Measurements from ENCODE around the gene ACADS.

ACADS gene

GRCh38 chr12:120702637-120703036 lies 23.0 kb upstream of the ACADS start:
- no peak for DNase-seq (ENCODE audit: low spot score)

GRCh38 chr12:120703311-120703942 lies 22.2 kb upstream of the ACADS start:
- no peak for DNase-seq (ENCODE audit: low spot score)

GRCh38 chr12:120705618-120706017 lies 20.0 kb upstream of the ACADS start:
- no peak for DNase-seq (ENCODE audit: low spot score)

- DNase-seq (ENCODE audit: low spot score), result no peak
Measured at GRCh38 chr12:120706029-120706428, 19.6 kb upstream of the ACADS start.

- DNase-seq (ENCODE audit: low spot score), result no peak
Measured at GRCh38 chr12:120708651-120709050, 17.0 kb upstream of the ACADS start.

GRCh38 chr12:120710031-120710804 lies 15.4 kb upstream of the ACADS start, which contains the start of gene UNC119B:
TSS of gene UNC119B (plus strand) at chr12:120710458. CDS start at chr12:120710475, 17 bp downstream.
- peak; percentile 69 for DNase-seq (ENCODE audit: low spot score)

- DNase-seq (ENCODE audit: low spot score), result no peak
Measured at GRCh38 chr12:120710805-120711296, 14.8 kb upstream of the ACADS start.

- no peak for DNase-seq (ENCODE audit: low spot score)
Measured at GRCh38 chr12:120711411-120711810, 14.2 kb upstream of the ACADS start.

- DNase-seq (ENCODE audit: low spot score), result no peak
Measured at GRCh38 chr12:120712610-120713009, 13.0 kb upstream of the ACADS start.

- peak; percentile 90 for DNase-seq (ENCODE audit: low spot score)
Measured at GRCh38 chr12:120713861-120714482, 11.7 kb upstream of the ACADS start.

- DNase-seq (ENCODE audit: low spot score), result no peak
Measured at GRCh38 chr12:120718055-120718454, 7.6 kb upstream of the ACADS start.

GRCh38 chr12:120719072-120719471 lies 6.6 kb upstream of the ACADS start:
- DNase-seq (ENCODE audit: low spot score), result peak; percentile 55

- DNase-seq (ENCODE audit: low spot score), result peak; percentile 83
Measured at GRCh38 chr12:120719496-120720233, 6.0 kb upstream of the ACADS start.

- DNase-seq (ENCODE audit: low spot score), result peak; percentile 93
Measured at GRCh38 chr12:120720234-120720986, 5.2 kb upstream of the ACADS start.

- DNase-seq (ENCODE audit: low spot score), result peak; percentile 13
Measured at GRCh38 chr12:120720987-120721801, 4.4 kb upstream of the ACADS start.

GRCh38 chr12:120721866-120722265 lies 3.8 kb upstream of the ACADS start:
- DNase-seq (ENCODE audit: low spot score), result peak; percentile 23

GRCh38 chr12:120722784-120723183 lies 2.8 kb upstream of the ACADS start:
- no peak for DNase-seq (ENCODE audit: low spot score)

GRCh38 chr12:120724720-120725119 lies 906 bp upstream of the ACADS start:
- no peak for DNase-seq (ENCODE audit: low spot score)

- DNase-seq (ENCODE audit: low spot score), result no peak
Measured at GRCh38 chr12:120725151-120725658, 421 bp upstream of the ACADS start.

- DNase-seq (ENCODE audit: low spot score), result no peak
Measured at GRCh38 chr12:120726510-120726793, 826 bp downstream of the ACADS start.

- DNase-seq (ENCODE audit: low spot score), result no peak
Measured at GRCh38 chr12:120726961-120727360, 1.3 kb downstream of the ACADS start.
